OCI-LY3 (cell line): ENCODE measurements around the gene CARD9.
"Not testable (repeated sequence)": the region's sequence is repeated elsewhere in the genome, so short reads cannot be mapped to it uniquely, and the experiment has no call there.

Experiments
- H2AFZ ChIP-seq: fragments of 200-600, 300-600 bp; shearing (Covaris generic); 2 replicates; pipeline ENCODE4 v1.6.0; 2014; ENCODE audit warnings: antibody characterized with exemption, low read depth, low read length
- H3K27ac ChIP-seq: fragments of 200-600, 300-600 bp; sonication (generic); 2 replicates; pipeline ENCODE4 v1.5.1; 2014; ENCODE audit warnings: mild to moderate bottlenecking, low read length, moderate library complexity, mixed read lengths
- H3K27me3 ChIP-seq: fragments of 200-600, 300-600 bp; sonication (generic); 2 replicates; pipeline ENCODE4 v1.6.1; 2014; ENCODE audit warnings: low read depth, low read length, mixed read lengths
- H3K36me3 ChIP-seq: fragments of 200-600, 300-600 bp; sonication (generic); replicated peaks from 2 replicates; pipeline ENCODE3; 2014; ENCODE audit warnings: low read depth, low read length, mixed read lengths
- H3K4me1 ChIP-seq: fragments of 300-600, 200-600 bp; sonication (generic); 2 replicates; pipeline ENCODE4 v1.6.1; 2014; ENCODE audit warnings: low read length, mixed read lengths
- H3K4me2 ChIP-seq: fragments of 200-600, 300-600 bp; sonication (generic); 2 replicates; pipeline ENCODE4 v1.6.1; 2014; ENCODE audit warnings: low read length, mixed read lengths
- H3K4me3 ChIP-seq: fragments of 300-600, 200-600 bp; sonication (generic); 2 replicates; pipeline ENCODE4 v1.5.1; 2014; ENCODE audit warnings: antibody characterized with exemption, mild to moderate bottlenecking, low read length, moderate library complexity
- H3K79me2 ChIP-seq: fragments of 300-600, 200-600 bp; shearing (Covaris generic); 2 replicates; pipeline ENCODE4 v1.6.1; 2014; ENCODE audit warnings: mild to moderate bottlenecking, low read length, mixed read lengths
- H3K9ac ChIP-seq: fragments of 300-600, 200-600 bp; shearing (Covaris generic); 2 replicates; pipeline ENCODE4 v1.6.0; 2014; ENCODE audit warnings: mild to moderate bottlenecking, low read length, moderate library complexity
- H3K9me3 ChIP-seq: fragments of 200-600, 300-600 bp; shearing (Covaris generic); 2 replicates; pipeline ENCODE4 v1.6.1; 2014; ENCODE audit warnings: low read length, mixed read lengths; ENCODE audit not compliant: insufficient read depth
- H4K20me1 ChIP-seq: fragments of 200-600, 300-600 bp; sonication (generic); 2 replicates; pipeline ENCODE4 v1.6.1; 2016; ENCODE audit warnings: low read length, mixed read lengths; ENCODE audit not compliant: insufficient read depth
- CTCF ChIP-seq: fragments of 200-600, 300-600 bp; sonication (generic); IDR thresholded peaks from 2 replicates; pipeline ENCODE4 v1.5.1; 2014; ENCODE audit warnings: antibody characterized with exemption, low read length, low read depth
- EZH2phosphoT487 ChIP-seq: fragments of 200-600 bp; shearing (Covaris generic); IDR thresholded peaks from 2 replicates; pipeline ENCODE4 v1.6.1; 2018; ENCODE audit warnings: antibody characterized with exemption, mixed run types, low read depth

CARD9 gene

GRCh38 chr9:136322756-136323330, 50.6 kb downstream of the CARD9 start:
- TF ChIP-seq EZH2phosphoT487 = no peak
- H3K4me1 ChIP-seq = peaks cover 9% of the 10 kb centered on the region; the same call in 1 of the 2 replicates
- H3K79me2 ChIP-seq = no peaks in the 10 kb centered on the region
- H3K27me3 ChIP-seq = no peaks in the 10 kb centered on the region
- no peak overlapping the region for H3K9ac ChIP-seq
- no peaks in the 10 kb centered on the region for H3K9me3 ChIP-seq
- H4K20me1 ChIP-seq = no peaks in the 10 kb centered on the region
- H2AFZ ChIP-seq = no peak overlapping the region
- H3K4me2 ChIP-seq = no peak overlapping the region
- no peak overlapping the region for H3K27ac ChIP-seq
- no peaks in the 10 kb centered on the region for H3K36me3 ChIP-seq
- H3K4me3 ChIP-seq = no peak overlapping the region

GRCh38 chr9:136321561-136321960, 51.9 kb downstream of the CARD9 start:
- H3K27me3 ChIP-seq = no peaks in the 10 kb centered on the region
- H4K20me1 ChIP-seq = no peaks in the 10 kb centered on the region
- H3K9ac ChIP-seq = no peak overlapping the region
- H2AFZ ChIP-seq = no peak overlapping the region
- peaks cover 4% of the 10 kb centered on the region; the same call in 1 of the 2 replicates for H3K4me1 ChIP-seq
- no peak for TF ChIP-seq CTCF
- no peak overlapping the region for H3K4me2 ChIP-seq
- no peak overlapping the region for H3K4me3 ChIP-seq
- H3K9me3 ChIP-seq = no peaks in the 10 kb centered on the region
- no peaks in the 10 kb centered on the region for H3K36me3 ChIP-seq
- no peaks in the 10 kb centered on the region for H3K79me2 ChIP-seq
- no peak overlapping the region for H3K27ac ChIP-seq

- H3K4me2 ChIP-seq, H3K4me1 ChIP-seq, H2AFZ ChIP-seq, H3K4me3 ChIP-seq, H3K79me2 ChIP-seq, H3K9ac ChIP-seq, H3K27ac ChIP-seq, H4K20me1 ChIP-seq, H3K9me3 ChIP-seq, H3K36me3 ChIP-seq, H3K27me3 ChIP-seq: not testable (repeated sequence)
Observed at GRCh38 chr9:136320972-136321371, 52.5 kb downstream of the CARD9 start.

GRCh38 chr9:136319955-136320354, 53.5 kb downstream of the CARD9 start:
- H3K27me3 ChIP-seq, H3K79me2 ChIP-seq, H3K27ac ChIP-seq, H3K36me3 ChIP-seq, H4K20me1 ChIP-seq, H3K4me3 ChIP-seq, H3K9me3 ChIP-seq, H3K9ac ChIP-seq, H3K4me1 ChIP-seq, H2AFZ ChIP-seq, H3K4me2 ChIP-seq: not testable (repeated sequence)

GRCh38 chr9:136319244-136319643, 54.2 kb downstream of the CARD9 start:
- H3K27ac ChIP-seq, H3K4me2 ChIP-seq, H3K9ac ChIP-seq: not testable (repeated sequence)

GRCh38 chr9:136318776-136319241, 54.7 kb downstream of the CARD9 start:
- TF ChIP-seq CTCF (no peak), EZH2phosphoT487 (no peak)
- no peaks in the 10 kb centered on the region for H3K27me3 ChIP-seq
- no peak overlapping the region for H2AFZ ChIP-seq
- H3K79me2 ChIP-seq = no peaks in the 10 kb centered on the region
- H3K9ac ChIP-seq = no peak overlapping the region
- peaks cover 6% of the 10 kb centered on the region; the same call in 1 of the 2 replicates for H3K9me3 ChIP-seq
- H4K20me1 ChIP-seq = no peaks in the 10 kb centered on the region
- no peaks in the 10 kb centered on the region for H3K4me1 ChIP-seq
- no peak overlapping the region for H3K4me2 ChIP-seq
- H3K36me3 ChIP-seq = no peaks in the 10 kb centered on the region
- H3K4me3 ChIP-seq = no peak overlapping the region
- H3K27ac ChIP-seq = no peak overlapping the region

More at GRCh38 chr9:136319244-136319643, 54.2 kb downstream of the CARD9 start:
- not testable (repeated sequence) for H3K4me3 ChIP-seq, H2AFZ ChIP-seq, H3K27me3 ChIP-seq, H3K4me1 ChIP-seq, H3K79me2 ChIP-seq, H3K36me3 ChIP-seq, H3K9me3 ChIP-seq, H4K20me1 ChIP-seq
